SKM-1 (cell line): ENCODE results near the gene PIEZO2.
"Not testable (repeated sequence)": the region's sequence is repeated elsewhere in the genome, so short reads cannot be mapped to it uniquely, and the experiment has no call there.

ENCODE experiments used
- DNase-seq: peaks from one replicate; lab custom pipeline; 2025; ENCODE audit not compliant: unreplicated experiment; lab: John Stamatoyannopoulos, UW

PIEZO2 gene

DNA sequence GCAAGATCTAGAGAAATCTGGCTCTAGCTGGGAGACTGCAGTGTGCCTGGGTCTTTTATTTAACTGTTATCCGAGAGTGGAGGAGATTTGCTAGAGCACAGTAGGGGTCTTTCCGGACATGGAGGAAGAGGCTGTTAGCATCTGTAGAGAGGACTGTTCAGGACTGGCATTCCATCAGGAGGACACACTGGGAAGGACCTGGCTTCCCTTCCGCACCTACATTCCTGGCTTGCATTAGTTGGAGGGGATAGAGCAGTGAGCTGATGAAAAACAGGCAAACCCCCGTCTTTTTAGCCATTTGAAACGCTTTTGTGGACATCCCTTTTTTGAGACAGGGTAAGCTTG lies 874 bp upstream of the PIEZO2 start:
- no peak for DNase-seq

DNA sequence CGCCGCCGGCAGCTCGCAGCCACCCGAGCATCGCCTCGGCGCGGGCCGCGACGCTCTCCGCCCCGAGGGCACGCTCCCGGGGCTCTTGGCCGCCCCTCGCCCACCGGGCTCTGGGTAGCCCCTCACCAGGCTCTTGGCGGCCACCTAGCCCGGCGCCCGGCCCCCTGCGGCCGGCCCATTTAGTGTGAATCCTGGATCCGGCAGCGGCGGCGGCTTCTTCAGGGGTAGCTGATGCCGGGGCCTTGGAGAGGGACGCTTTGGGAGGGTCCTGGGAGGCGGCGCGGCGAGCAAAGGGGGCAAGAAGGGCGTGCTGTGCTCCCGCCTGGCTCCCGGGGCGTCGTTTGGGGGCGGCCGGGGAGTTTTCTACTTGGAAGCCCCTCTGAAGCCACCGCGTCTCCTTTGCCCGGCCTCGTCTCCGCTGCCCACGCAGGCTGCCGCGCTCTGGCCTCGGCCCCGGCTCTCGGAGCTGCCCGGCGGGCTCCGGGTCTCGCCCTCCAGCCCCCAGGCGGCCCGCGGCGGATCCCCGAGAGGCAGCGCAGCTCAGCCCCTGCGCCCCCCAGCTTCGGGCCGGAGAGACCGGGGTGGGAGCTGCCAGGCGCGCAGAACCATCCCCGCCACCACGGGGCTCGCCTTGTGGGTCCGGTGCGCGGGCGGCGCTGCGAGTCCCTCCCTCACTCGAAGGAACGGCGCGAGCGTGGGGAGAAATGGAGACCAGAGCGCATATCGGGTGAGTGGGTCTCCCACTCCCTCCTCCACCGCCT lies 509 bp downstream of the PIEZO2 start:
- no peak for DNase-seq

DNA sequence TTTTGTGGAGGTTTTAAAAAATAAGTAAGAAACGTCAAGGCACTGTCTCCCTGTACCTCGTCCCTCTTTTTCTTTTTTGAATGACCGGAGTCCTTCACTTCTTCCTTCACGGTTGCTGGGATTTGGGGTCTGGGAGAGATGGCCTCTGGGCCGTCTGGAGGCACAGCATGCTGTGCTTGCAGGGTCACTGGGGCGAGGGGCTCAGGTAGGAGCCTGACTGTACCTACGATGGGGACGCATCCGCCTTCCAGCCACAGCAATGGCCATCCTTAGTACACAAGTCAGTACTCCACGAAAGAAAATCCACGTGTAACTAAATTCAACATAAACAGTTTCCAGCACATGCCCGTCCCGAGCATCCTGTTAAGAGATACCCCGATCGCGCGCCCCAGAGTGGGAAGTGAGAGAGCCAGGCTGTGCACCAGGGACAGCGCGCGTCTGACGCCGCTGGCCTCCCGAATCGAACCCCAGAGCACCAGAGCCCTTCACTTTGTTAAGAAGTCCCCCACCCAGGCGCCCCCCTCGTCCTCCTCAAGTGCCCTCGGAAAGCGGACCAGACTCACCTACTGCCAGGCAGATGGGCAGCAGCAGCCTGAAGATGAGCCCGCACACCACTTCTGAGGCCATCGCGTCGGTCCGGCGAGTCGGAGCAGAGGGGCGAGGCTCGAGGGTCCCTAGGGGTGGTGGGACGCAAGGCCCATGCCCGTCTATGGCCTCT lies 1.2 kb downstream of the PIEZO2 start:
- no peak for DNase-seq

DNA sequence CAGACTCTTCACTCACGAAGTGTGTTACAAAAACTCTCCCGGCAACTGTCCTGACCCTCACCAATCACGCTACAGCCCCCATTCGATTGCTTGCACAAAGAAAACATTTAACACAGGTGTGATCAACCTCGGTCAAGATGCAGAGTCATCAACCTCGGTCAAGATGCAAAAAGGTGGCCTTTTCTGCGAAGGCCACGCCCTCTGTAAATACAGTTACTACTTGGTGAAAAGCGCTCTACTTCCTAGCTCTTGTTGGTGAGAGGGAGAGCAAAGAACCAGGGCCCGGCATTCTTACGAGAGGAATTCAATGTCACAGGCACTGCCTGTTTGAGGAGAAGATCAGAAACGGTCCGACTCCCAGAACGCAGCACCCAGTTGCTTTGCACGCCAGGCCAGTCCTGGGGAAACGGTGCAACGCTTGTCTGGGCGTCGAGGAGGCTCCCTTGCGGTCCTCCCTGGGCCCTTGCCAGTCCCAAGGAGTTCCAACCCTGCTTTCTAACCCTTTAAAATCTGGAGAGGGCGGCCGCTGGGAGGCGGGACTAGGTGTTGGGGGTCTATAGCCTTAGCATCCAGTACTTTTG lies 1.9 kb downstream of the PIEZO2 start:
- DNase-seq = no peak

DNA sequence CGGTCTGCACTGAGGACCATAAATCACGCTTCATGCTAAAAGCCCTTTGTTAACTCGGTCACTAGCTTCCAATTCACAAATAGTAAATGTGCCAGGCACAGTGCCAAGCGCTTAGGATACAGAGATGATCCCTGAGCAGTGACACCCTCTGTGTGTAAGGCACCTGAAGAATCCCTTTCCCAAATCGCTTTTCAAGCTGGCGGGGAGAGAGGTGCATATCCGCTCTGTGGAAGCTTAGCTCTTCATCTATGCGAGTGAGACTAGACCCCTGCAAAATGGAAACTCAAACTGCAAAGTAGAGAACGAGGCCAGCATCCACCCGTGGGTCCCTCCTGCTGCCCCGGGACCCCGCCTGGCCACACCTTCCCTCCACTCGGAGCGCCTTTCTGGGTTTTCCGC lies 2.4 kb downstream of the PIEZO2 start:
- DNase-seq = no peak

DNA sequence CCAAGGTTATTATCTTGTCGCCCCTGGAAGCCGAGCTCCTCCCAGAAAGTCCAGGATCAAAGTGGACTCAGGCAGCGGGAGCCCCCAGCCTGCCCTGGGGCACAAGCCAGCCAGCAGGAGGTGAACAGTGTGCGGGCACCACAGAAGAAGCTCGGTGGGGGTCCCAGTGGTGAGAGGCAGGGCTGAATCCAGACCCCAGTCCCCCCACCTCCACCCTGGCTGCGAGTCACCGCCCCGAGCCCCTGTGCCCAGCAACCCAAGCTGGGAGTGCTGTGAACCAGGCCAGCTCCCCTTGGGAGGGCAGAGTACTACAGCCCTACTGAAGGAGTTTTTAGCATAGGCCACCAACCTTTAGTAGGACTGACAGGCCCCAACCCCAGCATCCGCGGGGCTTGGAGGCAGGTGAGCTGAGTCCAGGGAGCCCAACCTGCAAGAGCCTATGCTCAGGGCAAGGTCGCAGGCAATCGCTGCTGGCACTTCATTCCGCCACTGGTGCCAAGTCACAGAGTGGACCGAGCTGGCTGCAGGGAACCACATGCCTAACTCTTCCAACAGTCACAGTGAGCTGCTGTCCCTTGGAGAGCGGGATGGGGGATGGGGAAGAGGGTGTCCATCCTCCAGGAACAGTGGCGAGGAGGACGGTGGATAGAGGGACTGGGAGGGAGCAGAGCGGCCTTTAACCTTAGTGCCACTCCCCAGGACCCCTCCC lies 3.0 kb downstream of the PIEZO2 start:
- no peak for DNase-seq

DNA sequence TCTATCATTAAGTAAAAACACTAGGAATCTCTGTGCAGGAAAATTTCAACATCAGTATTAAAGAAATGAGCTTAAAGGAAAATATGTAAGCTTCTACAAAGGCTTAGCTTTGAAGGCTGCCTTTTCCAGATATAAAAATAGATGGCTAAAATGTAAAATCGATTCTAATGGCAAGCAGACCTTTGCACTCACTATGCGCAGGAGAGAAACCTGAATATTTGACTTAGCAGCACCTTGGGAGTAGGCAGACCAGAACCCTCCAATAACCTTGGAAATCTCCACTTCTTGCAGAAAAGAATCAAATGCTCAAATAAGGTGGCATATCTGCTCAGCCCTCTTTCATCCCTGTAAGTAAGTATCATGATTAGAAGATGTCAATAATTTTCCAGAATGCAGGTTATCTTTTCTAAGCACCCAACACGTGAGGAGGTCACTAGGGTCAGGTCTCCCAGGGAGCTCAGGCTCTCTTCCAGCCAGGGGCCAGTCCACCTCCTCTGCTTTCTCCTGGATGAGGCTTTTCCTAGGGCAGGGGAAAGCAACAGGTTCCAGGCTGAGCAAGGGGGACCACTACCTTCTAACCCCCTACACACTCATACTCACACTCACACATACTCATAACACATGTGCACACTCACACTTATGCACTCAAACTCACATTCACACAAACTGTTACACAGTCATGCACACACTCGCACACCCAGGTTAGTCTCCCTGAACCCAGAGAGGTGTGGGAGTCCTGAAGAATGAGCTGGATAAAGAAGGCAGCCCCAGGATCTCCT lies 3.8 kb downstream of the PIEZO2 start:
- no peak for DNase-seq

DNA sequence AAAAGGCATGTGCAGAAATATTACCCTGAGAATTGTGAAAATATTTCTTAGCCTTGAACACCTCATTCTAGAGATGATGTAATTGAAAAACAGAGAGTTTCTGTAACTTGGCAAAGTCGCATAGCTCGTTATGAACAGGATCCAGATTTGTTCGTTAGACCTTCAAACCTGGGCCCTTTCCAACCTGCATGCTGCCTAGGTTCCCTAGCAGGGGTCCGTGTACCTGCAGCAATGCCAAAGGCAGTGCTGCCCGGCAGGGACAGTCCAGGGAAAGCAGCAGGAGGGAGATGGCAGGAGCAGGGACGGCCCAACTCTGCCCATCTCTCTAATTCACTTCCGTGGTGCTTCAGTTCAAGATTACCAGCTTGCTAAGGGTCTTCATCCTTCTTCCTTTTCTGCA lies 12.0 kb downstream of the PIEZO2 start:
- no peak for DNase-seq

DNA sequence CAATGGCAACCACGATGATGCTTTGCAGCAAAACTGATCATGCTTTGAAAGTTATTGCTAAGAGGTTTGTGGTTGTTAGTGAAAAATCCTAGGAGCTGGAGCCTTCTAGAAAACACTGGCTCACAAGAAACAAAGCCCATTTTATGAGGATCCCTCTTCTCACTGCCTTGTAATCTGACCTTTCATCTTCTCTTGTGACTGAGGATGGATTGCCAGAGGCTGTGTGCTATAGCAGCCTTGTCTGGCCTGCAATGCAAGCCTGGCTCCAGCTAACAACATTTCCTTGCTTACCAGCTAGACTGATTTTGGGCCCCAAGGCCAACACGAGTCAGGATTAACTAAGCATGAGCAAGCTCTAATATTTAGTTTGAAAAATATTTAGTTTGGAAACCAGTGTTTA lies 13.1 kb downstream of the PIEZO2 start:
- no peak for DNase-seq

DNA sequence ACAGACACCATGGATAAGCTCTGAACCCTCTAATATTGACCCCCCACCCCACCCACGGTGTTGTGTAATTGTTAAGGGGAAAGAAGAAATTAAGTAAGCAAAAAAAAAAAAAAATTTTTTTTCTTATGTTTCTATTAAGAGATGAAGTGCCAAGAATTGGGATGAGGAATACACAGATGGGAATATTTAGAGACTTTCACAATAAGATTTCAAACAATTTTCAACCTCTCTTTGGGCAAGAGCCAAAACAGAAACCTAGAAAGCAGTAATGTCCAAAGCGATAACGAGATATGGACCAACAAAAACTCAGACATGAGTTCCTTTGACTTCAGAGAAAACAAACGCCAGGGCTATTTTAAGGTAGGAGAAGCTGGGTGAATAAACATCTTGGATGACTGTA lies 14.4 kb downstream of the PIEZO2 start:
- DNase-seq = no peak

DNA sequence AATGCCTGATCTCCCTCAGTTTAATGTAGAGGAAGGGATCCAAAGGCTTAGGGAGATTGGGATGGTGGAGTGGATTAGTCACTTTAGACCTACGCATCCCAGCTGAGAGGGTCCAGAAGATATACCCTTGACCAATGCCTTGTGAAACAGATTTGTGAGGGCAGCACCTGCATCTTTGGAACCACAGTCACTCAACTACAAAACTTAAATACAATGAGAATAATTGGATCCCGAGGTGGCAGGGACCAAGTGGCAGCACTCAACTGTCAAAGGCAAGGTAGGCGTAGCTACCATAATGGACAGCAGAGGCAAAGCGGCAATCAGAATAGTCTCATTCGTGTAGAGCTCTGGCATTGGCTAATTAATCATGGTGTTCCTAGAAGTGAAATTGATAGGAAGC lies 20.3 kb downstream of the PIEZO2 start:
- DNase-seq = not testable (repeated sequence)

DNA sequence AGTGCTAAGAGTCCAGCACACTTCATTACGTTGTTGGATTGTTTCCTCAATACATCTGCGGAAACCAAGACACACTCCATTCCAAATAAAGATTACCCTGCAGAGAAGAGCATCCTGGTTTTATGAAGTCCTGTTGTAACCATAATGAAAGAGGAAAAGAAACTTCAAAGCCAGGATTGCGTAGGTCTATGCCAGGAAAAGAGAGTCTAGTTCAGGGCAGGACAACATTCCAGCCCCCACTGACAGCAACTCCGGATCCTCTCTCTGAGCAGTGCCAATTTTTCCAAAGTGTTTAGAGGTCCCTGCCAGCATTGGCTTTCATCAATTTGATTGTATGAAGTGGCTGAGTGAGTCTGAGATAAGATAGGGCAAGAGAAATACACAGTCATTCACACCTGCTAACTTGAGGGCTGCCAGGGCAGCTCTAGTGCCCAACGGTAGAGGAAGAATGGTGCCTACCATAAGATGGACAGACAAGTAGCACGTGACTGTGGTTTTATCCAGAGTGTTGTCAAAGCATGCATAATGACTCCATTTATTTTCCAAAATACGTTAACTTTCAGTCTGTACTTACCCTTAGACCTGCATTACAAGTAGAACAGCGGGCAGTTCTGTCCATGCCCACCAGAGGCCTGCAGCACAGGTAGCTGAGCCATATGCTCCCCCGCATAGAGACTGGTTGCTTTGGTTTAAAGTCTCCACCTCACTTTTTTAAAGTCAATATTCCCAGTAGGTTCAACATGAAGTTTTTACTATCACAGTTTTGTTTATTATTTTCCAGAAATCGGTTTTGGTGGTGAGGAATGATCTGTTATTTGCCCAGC lies 23.7 kb downstream of the PIEZO2 start:
- no peak for DNase-seq

DNA sequence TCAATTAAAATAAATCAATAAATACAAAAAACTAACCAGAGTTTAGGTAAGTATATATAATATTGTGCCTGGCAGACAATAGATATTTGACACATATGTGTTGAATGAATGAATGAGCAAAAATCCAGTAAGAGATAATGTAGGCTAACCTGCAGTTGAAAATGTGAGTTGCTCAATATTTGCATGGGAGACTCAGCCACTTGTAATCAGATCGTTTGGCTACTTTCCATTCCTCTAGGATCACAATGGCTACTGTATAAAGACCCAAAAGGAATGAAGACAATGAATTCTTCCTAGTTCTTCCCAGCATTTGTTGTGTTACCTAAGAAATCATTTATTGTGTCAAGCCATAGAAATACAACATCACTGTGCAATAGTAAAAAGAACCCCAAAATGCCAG lies 25.3 kb downstream of the PIEZO2 start:
- no peak for DNase-seq

DNA sequence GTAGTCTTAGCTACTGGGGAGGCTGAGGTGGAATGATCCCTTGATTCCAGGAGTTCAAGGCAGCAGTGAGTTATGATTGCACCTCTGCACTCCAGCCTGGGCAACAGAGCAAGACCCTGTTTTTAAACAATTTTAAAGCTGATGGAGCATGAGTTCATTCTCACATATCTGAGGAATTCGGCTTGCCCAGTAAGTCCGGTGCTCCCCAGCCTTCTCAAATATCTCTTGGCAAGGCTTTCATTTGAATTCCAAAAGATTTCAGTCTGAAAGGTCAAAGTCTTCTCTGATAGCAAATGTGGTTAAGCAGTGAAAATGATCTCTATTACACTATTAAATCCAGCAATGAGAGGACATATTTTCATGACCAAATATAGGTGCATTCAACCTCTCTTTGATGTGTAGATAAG lies 27.9 kb downstream of the PIEZO2 start:
- DNase-seq = no peak

DNA sequence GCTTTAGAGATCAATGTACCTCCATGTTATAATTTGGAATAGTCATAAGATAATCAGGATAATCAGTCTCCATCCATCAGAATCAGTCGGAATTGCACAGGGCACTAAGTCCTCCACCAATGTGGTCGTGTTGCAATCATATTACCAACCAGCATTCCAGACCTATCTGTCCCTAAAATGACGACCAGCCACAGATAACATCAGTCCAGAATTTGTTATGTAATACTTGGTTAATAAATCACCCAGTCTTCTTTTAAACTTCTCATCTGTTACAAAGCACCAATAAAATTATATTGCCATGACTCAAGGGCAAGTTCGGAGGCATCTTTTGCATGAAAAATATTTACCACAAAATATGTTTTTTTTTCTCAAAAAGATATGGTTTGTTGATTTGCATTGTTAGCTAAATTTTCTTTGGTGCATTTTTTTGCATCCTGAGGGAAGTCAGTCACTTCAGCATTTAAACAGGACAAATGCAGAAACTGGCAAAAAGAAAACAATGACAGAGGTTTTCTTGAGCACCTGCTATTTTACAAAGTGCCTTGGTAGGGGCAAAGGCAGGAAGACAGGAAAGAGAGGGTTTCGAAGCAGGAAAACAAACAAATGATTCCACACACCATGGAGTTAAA lies 29.3 kb downstream of the PIEZO2 start:
- no peak for DNase-seq

DNA sequence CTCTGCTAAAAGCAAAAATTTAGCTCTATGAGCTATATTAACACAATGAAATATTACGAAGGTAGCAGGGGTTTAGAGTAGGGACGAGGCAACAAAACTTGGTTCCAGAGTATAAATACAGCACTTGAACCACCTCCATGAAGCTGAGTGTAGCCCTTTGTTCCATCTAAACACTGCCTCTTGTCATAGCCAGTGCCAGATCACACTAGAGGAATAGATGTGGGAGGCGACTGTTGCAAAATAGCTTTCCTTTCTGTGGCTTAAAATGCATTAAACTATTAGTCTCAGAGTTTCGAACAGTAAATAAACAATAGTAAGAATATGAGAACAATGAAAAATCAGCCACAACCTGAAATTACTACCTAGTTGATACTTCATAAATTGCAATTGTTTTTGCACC lies 29.8 kb downstream of the PIEZO2 start:
- DNase-seq = no peak

DNA sequence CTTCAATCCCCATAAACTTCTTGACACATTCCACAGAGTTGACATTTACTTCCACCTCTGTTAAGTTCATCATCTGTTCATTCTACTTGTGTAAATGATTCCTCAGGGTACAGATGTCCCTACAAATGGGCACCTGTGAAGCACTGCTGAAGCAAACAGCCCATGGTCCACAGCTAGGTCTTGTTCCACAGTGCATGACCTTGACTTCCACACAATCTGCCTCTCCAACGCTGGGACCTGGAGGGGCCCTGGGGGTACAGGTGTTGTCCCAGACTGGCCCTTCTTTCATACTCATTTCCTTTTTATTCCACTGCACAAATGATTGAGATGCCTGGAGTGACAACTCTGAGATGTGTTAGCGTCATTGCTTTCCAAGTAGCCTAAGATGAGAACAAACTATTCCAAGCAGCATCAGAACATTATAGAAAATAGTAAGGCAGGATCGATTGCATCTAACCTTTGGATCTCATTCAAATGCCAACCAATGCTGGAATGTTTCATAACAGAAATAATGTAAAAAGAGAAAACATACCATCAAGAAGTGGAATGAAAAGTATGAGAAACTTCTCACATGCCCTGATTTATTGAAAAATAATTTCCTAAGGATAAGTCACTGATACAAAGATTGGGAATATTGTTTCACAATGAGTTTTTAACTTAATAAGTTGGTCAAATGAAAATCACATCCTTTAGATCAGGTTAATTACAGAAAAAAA lies 31.2 kb downstream of the PIEZO2 start:
- DNase-seq = no peak

DNA sequence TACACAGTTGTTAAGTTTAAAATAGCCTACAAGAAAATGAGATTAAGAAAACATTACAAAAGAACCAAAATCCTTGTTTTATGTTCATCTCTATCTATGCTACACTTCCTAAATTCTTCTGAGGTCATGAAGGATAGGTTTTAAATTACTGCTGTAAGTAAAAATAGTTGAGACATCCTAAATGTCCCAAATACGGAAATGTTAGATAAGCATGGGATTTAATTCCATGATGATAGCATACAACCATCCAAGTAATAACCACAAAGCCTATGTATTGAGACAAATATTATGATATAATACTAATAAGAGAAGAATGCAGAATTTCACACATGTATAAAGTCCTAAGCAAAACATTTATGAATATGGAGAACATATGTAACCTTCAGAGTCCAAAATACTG lies 34.1 kb downstream of the PIEZO2 start:
- no peak for DNase-seq

DNA sequence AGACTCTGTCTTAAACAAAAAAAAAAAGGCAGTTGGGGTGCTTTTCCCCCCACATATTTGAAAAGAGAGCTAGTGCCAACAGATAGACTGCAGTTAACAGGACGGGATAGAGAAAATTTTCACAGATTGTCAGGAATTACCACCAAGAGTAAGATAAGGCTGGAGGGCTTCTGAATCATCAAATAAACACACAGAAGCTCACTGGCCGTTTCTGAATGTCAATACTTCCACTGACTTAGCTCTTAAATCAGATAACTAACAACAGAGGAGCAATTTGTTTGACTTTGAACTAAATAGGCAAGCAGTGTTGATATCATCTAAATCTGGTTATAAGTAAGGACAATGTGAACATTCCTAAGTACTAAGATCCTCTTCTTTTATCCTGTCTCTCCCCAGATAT lies 34.7 kb downstream of the PIEZO2 start:
- no peak for DNase-seq
